Umbilical cord (tissue), 2 donors: ENCODE data around the gene GPC5. TPM values are rescaled to one million over a fixed set of nuclear protein-coding genes. Genes with fewer than 3 reads are reported as not detected.
"Not testable (repeated sequence)": the region's sequence is repeated elsewhere in the genome, so short reads cannot be mapped to it uniquely, and the experiment has no call there.

Source experiments
- DNase-seq: peaks from one replicate; pipeline ENCODE4 v3.0.0-alpha.2; 2015; ENCODE audit warnings: low spot score
- total RNA-seq: library from RNA; depleted of rRNA; stranded (reverse); fragments of >200 nt; gene quantifications from one replicate; pipeline ENCODE4 v1.2.3, GENCODE V29; 2014; ENCODE audit warnings: low replicate concordance; ENCODE audit not compliant: insufficient read depth

Gene GPC5
- total RNA-seq, 1 donor from 2014 or later: 1.4 TPM

DNA sequence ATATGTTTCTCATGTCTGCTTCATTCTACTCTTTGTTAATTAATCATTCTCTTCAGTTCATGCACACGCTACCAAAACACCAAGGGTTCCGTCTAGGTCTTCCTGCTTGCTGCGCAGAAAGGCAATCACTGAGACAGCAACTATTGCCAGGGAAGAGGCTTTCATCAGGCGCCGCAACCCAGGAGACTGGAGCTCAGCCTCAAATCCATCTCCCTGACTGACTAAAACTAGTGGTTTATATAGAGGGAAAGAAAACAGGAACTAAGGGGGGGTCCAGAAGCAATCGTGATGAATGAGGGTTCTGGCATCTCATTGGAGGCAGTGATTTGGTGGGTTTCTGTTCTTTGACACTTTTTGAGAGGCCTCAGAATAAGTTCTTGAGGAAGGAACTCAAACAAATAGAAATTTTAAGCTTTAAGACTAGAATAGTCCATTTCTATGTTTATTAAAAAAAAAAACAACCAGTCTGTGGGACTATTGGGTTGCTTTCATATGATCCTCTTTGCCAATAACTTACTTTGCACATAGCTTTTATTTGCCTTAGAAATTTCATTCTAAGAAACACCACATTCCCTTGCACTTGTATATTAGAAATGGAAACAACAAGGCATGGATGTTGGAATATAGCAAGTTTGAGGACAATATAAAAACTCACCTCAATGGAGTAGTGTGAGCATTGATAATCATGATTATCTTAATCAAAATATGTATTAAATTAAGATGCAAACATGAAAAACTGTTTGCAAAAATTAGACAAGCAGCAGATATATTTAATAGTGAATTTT lies 1137.0 kb downstream of the GPC5 start:
- no peak for DNase-seq

- DNase-seq: no peak
Observed at GRCh38 chr13:92537471-92537870, 1139.0 kb downstream of the GPC5 start.

GRCh38 chr13:92538164-92538563 lies 1139.7 kb downstream of the GPC5 start:
- DNase-seq: no peak

- DNase-seq: not testable (repeated sequence)
Observed at GRCh38 chr13:92539148-92539547, 1140.7 kb downstream of the GPC5 start.

DNA sequence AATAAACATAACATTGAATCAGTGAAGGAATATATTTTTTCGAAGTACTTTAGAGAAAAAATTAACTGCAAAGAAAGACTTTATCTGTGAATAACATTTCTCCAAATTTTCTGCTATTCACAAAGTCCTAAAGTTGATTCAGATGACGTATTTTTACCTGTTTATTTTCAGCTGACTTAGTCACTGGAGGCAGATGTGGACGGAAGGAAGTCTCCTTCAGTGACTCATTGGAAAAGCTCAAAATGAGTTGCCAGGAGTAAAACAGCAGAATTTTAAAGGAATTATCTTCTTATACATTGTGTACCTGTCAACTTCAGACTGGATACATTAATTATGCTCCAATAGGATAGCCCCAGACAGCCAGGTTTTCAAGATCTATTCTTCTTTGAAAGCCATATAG lies 1148.8 kb downstream of the GPC5 start:
- no peak for DNase-seq

GRCh38 chr13:92549276-92549675 lies 1150.9 kb downstream of the GPC5 start:
- DNase-seq: no peak

DNA sequence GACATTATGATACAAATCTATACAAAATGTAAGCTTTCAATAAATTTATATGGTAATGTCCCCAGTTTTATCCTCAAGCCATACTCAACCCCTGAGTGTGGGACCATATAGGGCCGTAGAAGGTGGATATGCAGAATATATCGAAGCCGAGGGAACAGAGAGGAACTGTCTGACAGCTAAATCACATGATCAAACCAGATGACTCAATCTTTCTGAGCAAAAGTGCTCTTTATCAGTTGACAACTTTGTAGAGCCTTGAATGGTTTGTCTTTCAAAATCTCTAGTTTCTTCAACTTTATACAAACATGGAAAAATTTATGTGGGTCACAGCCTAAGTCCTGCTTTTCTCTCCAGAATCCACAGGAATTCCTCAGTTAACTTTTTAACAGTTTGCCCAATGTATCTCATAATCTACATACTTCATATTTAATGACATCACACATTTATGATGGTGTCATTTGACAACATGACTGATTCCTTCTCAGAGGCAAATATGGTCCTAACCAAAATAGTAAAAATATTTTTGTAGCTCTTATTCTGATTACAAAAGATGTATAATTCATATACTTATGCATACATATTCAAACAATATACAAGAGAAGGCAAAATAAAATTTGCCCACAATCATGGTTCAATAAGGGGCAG lies 1155.2 kb downstream of the GPC5 start:
- no peak for DNase-seq

DNA sequence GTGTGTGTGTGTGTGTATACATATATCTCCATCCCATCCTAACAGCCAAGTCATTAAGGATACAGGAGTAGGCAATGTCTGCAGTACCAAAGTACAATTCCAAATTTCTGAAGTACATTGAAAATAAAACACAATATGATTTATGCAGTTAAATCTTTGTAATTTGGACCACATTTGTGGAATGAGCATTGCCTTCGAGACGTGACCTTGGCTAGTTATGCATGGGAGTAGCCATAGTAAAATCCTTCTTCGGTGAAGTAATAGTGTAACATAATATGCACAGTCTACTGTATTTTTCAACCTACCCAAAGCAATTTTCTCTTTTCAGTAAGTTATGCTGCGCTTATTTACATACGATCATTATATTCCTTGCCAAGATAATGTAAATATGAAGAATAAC lies 1162.5 kb downstream of the GPC5 start:
- DNase-seq: no peak

- no peak for DNase-seq
Observed at GRCh38 chr13:92564942-92565341, 1166.5 kb downstream of the GPC5 start.

DNA sequence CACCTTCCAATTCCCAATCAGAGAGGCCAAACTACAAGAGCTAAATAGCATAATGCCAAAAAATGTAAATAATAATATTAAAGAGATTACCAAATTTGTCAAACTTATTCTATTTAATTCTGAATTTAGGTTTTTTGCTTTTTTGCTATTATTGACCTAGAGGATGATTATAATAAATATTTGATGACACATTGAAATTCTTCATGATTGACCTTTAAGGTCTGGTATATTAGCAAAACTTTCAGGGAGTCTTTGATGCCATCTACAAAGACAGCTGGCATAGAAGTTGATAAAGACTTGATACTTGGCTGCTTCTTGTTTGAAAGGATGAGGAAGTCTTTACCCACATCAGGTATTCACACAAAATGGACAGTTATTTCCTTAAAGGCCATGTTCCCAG lies 1168.3 kb downstream of the GPC5 start:
- DNase-seq: no peak

- DNase-seq: no peak
Observed at GRCh38 chr13:92572190-92572589, 1173.8 kb downstream of the GPC5 start.

DNA sequence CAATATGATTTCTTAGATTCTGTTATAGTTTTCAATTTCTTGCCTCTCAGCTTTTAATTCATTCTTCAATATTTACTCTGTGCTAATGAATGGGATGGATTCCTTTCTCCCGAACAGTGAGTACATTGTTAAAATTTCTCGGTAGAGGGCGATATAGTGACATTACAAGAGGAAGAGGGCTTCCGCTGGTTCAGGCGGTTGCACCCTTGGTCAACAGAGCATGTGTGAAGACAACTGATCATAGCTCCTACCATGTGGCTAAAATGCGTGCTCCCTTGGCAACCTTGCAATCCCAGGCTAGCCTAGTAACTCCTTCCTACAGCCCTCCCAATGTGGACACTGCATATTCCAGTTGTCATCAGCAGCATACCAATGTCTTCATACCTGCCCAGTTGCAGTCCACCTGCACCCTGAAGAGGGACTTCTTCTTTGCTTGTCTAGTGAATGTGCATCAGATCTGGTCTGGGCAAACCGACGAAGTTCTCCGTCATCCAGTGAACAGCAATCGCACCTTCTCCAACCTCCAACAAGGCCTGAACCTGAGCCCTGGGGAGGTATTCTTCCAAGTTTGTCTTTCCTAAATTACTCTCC lies 1175.1 kb downstream of the GPC5 start:
- peak; percentile 38 for DNase-seq

DNA sequence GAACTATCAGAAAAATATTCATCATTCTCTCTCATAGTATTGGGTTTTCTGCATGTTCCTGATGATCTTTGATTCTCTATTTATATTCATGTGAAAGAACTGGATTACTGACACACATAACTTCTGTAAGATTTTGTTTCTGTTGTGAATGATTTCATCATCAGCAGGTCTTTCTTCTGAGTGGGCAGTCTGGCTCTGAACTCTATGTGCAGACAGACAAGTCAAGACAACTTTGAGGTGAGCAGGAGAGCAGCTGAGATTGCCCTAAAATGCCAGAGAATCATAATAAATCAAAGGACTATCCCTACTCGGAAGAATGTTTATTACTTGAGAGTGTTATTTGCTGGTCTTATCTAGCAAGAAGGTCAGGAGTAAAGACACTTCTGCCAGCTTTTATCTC lies 1176.1 kb downstream of the GPC5 start:
- DNase-seq: peak; percentile 5

- DNase-seq: no peak
Observed at GRCh38 chr13:92575777-92576176, 1177.4 kb downstream of the GPC5 start.

DNA sequence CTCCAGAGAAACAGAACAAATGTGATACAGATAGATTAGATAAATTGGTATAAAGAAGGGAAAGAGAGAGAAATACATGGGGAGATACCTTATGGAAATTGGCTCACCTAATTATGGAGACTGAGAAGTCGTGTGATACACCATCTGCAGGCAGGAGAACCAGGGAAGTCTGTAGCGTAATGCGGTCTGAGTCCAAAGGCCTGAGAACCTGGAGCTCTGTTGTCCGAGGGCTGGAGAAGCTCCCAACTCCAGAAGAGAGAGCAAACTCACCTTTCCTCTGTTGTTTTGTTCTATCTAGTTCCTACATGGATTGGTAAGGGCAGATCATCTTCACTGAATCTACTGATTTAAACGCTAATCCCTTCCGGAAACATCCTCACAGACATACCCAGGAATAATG lies 1179.9 kb downstream of the GPC5 start:
- no peak for DNase-seq

- DNase-seq: no peak
Observed at GRCh38 chr13:92589955-92590354, 1191.5 kb downstream of the GPC5 start.

- no peak for DNase-seq
Observed at GRCh38 chr13:92590503-92590908, 1192.1 kb downstream of the GPC5 start.

- no peak for DNase-seq
Observed at GRCh38 chr13:92591117-92591516, 1192.7 kb downstream of the GPC5 start.

DNA sequence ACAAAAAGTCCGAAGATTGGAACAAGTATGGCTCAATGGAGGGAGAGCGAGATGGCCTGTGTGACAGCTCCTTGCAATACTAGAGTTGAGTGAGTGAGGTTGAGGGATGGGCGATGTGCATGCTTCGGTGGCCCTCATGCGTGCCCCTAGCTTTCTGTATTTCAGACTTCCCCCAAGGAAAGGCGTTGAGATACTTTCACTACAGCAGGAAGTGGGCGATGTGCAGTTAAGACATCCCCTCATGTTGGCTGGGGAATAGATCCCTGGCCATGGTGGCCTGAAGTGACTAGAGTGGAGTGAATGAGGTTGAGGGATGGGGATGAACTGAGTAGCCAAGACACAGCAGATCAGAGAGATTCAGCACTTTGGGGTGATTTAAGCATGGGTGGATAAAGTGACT lies 1194.3 kb downstream of the GPC5 start:
- no peak for DNase-seq

GRCh38 chr13:92602560-92602959 lies 1204.1 kb downstream of the GPC5 start:
- no peak for DNase-seq

GRCh38 chr13:92609376-92609775 lies 1211.0 kb downstream of the GPC5 start:
- DNase-seq: no peak

- DNase-seq: no peak
Observed at GRCh38 chr13:92612892-92613291, 1214.5 kb downstream of the GPC5 start.

- peak; percentile 49 for DNase-seq
Observed at GRCh38 chr13:92613921-92614320, 1215.5 kb downstream of the GPC5 start.
